Activated CD4-positive, CD25-positive, alpha-beta regulatory T cell (primary cell): ENCODE measurements around the gene FOXM1.
"Not testable (repeated sequence)": the region's sequence is repeated elsewhere in the genome, so short reads cannot be mapped to it uniquely, and the experiment has no call there.

Experiments used
- DNase-seq, 4 experiments: peaks; one replicate each; lab custom pipeline; 2025; lab: John Stamatoyannopoulos, UW

FOXM1 gene

GRCh38 chr12:2884810-2885209, 7.8 kb upstream of the FOXM1 start:
- DNase-seq = no peak

GRCh38 chr12:2879853-2880252, 2.9 kb upstream of the FOXM1 start:
- no peak for DNase-seq

- no peak for DNase-seq
Measured at GRCh38 chr12:2877953-2878732, 1.2 kb upstream of the FOXM1 start.

DNA sequence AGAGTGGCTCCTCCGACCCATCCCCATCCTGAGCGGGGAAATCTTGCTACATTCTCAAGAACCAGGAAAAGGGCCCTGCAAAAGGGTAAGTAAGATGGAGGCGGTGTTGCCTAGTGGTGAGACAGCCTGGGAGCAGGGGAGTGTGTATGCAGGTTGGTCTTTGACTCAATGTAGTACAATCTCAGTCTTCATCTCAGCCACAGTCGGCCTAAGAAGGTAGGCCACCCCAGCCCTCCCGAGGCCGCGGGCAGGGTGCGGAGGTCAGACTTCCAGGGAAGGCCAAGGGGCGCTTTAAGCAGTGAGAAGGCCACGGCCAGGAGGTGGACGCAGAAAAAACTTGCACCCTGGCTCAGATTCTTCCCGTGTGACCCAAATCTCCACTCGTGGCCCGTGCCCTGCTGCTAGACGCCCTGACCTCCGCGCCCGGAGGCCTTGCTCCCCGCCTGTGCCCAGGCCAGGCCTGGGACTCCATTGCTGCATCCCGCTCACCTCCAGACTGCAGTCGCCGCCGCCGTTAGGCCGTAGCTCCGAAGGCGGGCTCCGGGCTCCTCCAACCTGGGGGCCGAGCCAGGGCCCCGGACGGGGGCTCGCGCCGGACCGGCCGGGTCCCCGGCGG, 435 bp downstream of the FOXM1 start:
- no peak for DNase-seq

- not testable (repeated sequence) for DNase-seq
Measured at GRCh38 chr12:2868986-2869632, 7.9 kb downstream of the FOXM1 start.

- no peak for DNase-seq
Measured at GRCh38 chr12:2864198-2864597, 12.8 kb downstream of the FOXM1 start.

GRCh38 chr12:2863402-2863801, 13.6 kb downstream of the FOXM1 start:
- not testable (repeated sequence) for DNase-seq

DNA sequence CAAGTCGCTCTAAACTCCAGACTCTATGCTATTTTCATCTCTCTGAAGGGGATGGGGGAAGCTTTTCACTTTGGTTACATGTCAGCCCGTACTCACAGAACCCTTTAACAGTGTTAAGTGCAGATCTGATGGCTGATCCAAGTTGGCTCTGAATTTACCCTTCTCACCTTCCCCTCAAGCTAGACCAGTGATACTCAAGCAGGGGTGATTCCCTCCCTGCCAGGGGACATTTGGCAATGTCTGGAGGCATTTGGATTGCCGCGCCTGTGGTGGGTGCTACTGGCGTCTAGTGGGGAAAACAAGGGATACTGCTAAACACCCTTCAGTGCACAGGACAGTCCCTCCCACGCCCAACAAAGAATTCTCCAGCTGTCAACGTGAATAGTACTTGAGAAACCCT, 14.1 kb downstream of the FOXM1 start:
- DNase-seq = no peak

GRCh38 chr12:2860170-2860569, 16.8 kb downstream of the FOXM1 start:
- DNase-seq = no peak

DNA sequence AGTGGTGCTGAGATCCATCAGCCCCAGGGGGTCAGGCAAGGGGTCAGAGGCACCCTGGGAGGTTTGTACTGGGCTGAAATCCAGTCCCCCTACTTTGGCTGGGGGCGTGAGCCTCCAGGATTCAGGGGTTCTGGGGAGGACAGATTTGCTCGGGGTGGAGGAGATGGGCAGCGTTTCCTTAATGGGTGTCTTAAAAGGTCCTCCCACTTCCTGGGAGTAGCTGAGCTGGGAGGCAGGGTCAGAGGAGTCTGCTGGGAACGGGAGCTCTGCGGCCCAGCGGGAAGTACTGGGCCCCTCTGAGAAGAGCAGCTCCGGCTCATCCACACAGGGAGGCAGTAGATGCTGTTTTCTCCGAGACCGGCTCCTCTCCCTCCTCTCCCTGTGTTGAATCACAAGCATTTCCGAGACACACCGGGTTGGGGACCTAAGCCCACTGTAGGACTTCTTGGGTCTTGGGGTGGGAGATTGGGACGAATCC, 18.0 kb downstream of the FOXM1 start:
- no peak for DNase-seq

DNA sequence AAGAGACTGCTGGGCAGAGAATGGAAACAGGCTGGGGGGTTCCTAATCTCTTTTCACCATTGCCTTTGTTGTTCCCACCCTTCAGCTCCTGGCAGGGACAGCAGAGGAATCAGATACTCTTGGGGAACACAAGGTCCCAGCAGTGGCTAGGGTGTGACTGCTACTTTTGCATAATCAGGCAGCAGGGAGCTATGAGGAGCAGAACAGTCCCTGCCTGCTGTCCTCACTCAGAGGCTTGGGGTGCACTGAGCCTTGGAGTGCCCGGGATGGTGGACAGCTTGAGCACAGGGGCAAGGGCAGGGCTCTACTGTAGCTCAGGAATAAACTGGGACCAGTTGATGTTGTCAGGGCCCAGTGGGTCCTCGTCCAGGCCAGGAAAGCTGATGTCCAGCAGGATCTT, 18.6 kb downstream of the FOXM1 start:
- DNase-seq = no peak

DNA sequence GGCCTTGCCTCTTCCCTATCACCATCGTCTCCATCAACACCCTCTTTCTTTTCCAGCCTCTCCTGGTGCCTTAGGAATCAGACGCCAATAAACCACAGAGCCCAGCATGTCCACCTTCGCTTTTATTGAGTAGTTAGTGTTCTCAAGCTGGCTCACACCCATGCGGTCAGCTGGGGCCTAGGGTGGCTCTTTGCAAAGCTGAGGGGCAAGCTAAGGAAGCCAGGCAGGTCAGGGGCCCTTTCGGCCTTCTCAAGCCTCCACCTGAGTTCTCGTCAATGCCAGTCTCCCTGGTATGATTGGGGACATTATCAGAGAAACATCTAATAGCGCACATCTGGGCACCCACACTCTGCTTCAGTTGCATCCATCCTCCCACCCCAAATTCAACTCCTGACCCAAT, 19.4 kb downstream of the FOXM1 start:
- no peak for DNase-seq

GRCh38 chr12:2857021-2857431, 19.9 kb downstream of the FOXM1 start, which contains the start of gene TEX52:
TSS of gene TEX52 (minus strand) at chr12:2857039. CDS start at chr12:2857026, 13 bp downstream.
- DNase-seq = no peak

DNA sequence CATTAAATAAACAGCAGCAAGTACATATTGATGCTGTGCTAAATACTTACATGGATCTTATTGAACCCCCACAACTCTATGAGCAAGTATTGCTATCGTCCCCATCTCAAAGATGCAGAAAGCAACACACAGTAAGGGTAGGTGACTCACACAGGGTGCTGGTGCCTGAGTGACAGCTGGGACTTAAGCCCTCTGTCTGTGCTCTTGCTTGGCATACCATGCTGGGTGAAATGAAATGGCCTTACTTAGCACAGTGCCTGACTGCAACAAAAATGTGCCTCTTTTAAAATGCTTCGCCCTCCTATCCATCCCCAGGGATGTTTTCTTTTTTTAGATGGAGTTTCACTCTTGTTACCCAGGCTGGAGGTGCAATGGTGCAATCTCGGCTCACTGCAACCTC, 20.9 kb downstream of the FOXM1 start:
- no peak for DNase-seq

- no peak for DNase-seq
Measured at GRCh38 chr12:2855546-2855945, 21.4 kb downstream of the FOXM1 start.

DNA sequence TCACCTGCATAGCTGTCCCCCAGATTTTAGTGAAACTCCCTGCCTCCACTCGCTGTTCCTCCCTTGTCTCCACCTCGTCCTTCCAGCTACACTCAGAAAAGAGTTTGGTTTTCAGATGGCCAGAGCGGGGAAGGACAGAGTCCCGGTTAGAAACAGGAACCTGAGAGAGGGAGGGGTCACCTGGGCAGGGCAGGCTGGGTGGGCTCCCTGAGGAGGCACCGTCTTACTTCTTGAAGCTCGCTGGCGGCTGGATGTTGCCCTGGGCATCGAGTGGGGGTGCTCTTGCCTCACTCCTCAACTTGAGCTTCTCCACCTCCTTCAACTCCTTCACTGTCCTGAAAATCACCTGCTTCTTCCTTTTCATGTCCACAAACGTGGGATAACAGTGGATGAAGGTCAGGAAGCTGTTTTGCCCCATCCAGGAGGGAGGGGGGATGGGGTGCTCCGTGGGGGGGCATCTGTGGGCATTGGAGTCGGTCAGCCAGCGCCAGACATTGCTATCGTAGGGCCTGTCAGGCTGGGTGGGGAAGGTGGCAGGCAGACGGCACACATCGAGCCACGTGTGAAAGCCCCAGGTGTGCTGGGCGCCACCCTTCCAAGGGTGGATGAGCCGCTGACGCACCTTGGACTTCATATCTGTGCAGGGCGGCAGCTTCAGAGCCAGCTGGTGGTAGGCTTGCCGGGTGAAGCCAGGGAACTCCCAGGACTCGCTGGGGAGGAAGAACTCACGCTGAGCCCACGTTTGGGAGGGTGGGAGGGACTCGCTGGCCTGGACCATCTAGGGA, 22.1 kb downstream of the FOXM1 start:
- no peak for DNase-seq

GRCh38 chr12:2853626-2854025, 23.3 kb downstream of the FOXM1 start:
- peak in 2 of 4 experiments; percentile 6 to 26 for DNase-seq

DNA sequence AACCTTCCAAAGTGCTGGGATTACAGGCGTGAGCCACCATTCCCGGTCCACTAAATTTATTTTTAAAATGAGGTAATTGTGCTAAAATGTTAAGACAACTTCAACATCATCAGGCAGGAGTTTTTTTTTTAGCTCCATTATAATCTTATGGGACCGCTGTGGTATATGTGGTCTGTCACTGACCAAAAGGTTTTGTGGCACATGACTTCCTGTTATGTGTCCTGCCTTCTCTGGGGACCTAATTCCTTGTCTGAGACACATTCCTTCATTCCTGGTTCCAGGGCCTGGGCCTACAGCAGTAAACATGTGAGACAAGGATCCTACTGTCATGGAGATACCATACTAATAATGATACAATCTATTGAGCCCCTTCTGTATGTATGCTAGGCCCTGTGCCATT, 25.0 kb downstream of the FOXM1 start:
- DNase-seq = no peak

GRCh38 chr12:2845280-2845679, 31.7 kb downstream of the FOXM1 start:
- no peak for DNase-seq

DNA sequence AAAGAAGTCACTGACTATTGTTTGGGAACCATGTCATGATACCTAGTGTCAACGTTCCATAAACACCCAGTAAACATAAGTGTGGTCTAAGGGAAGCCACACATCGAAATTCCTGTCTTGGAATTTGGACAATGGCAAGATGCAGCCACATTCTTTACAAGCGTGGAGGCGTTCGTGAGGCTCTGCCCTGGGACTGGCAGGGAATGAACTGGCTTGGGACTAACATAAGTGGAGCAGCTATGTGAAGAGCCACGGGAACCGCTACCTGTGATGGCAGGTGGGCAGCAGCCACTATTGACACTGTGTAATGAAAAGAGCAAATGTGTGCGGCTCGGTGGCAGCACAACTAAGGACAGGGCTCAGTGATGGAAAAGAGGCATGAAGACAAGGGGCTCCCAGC, 32.2 kb downstream of the FOXM1 start:
- DNase-seq = no peak

- no peak for DNase-seq
Measured at GRCh38 chr12:2842948-2843347, 34.0 kb downstream of the FOXM1 start.

- no peak for DNase-seq
Measured at GRCh38 chr12:2841056-2841650, 35.8 kb downstream of the FOXM1 start.
